NK-92 (cell line): Measurements from ENCODE around the gene ITGAD.
"Not testable (repeated sequence)": the region's sequence is repeated elsewhere in the genome, so short reads cannot be mapped to it uniquely, and the experiment has no call there.

Experiments
- DNase-seq: peaks from one replicate; lab custom pipeline; 2025; ENCODE audit not compliant: unreplicated experiment; lab: John Stamatoyannopoulos, UW

Gene ITGAD

DNA sequence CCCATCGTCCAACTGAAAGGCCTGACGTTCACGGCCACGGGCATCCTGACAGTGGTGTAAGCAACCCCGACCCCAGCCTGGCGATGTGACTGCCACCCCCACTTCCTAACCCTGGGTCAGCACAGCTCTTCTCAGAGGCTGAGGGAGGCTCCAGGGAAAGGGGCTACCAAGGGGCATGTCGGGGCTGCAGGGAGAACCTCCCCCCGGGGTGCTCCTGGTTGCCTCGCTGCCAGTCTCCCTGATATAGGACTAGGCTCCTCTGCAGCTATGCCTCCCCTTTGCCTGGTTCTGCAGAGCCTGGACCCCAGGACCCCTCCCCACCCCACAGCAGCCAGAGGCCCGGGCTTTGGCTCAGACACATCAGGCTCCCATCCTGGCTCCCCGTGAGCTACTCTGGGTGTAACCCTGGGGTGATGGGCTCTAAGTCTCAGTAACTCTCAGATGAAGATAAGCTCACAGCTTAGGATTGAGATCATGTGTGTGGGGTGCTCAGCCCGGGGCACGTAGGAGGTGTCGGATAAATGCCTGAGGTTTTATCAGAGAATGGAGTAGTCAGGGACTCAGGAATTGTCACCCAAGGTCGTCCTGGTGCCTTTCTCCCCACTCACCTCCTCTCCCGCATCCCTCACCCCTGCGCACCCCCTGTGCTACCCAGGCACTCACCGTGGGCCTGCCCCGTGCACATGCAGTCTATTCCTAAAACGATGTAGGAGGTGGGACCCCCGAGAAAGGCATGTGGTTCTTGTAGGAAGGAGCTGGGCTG, 10.6 kb downstream of the ITGAD start:
- no peak for DNase-seq

DNA sequence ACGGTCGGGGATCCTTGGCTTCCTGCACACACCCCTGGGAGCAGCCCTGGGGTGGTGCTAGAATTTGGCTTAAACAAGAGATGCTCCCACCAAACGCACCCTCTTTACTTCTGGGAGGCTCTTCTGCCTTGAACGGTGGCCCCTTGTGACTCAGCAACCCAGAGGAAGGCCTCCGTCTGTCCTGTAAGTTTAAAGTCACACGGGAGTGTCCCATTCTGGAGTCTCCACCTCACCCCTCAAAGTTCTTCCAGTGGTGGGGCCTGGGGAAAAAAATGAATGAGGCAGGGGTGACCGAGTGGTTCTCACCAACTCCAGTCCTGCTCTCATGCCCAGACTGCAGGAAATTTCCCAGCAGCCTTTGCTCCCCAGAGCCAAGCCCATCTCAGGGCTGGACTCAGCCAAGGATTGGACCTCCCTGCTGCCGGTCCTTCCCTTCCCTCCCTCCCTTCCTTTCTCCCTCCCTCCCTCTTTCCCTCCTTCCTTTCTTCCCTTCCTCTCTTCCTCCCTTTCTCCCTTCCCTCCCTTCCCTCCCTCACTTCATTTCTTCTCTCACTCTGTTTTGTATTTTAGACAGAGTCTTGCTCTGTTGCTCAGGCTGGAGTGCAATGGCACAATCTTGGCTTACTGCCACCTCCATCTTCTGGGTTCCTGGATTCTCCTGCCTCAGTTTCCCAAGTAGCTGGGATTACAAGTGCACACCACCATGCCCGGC, 11.4 kb downstream of the ITGAD start:
- no peak for DNase-seq

DNA sequence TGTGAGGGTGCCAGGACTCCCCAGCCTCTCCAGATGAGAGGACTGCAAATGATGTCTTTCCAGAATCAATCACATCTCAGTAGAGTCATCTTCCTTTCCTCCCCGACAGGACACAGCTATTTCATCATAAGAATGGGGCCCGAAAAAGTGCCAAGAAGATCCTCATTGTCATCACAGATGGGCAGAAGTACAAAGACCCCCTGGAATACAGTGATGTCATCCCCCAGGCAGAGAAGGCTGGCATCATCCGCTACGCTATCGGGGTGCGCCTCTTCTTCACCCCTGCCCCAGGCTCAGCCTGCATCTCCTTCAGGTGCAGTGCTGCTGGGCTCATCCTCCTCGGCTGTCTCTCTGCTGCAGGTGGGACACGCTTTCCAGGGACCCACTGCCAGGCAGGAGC, 14.3 kb downstream of the ITGAD start:
- DNase-seq, result no peak

DNA sequence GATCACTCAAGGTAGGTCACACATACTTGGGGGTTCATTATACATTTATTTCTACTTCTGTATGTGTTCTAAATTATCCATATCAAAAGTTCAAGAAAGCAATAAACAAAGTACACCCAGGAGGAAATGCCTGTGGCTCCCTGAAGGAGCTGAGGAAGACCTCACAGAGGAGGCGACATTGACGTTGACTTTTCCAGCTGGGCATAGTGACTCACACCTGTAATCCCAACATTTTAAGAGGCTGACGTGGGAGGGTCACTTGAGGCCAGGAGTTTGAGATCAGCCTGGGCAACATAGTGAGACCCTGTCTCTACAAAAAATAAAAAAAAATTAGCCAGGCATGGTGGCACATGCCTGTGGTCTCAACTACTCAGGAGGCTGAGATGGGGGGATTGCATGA, 16.3 kb downstream of the ITGAD start:
- no peak for DNase-seq

DNA sequence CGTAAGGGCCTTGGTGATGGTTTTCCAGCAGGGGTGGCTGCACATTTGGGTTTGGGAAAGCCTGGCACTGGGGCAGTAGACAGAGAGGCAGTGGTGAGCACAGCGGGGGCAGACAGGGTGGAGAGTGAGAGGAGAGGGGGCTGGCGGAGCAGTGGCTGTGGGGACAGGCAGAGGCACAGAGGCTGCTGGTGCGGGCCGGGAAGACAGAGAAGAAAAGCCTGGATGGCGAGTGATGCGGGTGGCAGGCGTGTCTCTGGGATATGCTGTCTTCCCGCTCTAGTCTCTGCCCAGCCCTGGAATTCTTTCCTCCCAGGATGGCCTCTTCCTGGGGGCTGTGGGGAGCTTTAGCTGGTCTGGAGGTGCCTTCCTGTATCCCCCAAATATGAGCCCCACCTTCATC, 16.9 kb downstream of the ITGAD start:
- no peak for DNase-seq

DNA sequence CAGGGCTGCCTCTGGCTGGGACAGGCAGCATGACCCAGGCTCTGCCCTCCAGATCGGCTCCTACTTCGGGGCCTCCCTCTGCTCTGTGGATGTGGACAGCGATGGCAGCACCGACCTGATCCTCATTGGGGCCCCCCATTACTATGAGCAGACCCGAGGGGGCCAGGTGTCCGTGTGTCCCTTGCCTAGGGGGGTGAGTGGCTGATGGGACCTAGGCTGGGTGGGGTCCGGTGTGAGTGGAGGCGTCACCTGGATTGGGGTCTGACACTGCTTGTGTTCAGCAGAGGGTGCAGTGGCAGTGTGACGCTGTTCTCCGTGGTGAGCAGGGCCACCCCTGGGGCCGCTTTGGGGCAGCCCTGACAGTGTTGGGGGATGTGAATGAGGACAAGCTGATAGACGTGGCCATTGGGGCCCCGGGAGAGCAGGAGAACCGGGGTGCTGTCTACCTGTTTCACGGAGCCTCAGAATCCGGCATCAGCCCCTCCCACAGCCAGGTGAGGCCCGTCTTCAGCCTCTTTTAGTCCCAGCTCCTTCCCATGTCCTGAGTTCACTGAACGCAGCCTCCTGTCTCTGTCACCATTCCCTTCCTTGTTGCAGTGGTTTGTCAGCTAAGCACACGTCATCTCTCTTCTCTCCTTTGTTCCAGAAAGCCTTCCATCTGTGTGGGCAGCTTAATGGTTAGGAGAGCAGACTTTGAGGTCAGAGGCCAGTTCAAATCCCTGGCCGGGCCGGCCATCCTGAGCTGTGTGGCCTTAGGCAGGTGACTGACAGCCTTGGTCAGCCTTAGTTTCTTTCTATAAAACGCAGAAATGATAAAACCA, 18.1 kb downstream of the ITGAD start:
- no peak for DNase-seq

DNA sequence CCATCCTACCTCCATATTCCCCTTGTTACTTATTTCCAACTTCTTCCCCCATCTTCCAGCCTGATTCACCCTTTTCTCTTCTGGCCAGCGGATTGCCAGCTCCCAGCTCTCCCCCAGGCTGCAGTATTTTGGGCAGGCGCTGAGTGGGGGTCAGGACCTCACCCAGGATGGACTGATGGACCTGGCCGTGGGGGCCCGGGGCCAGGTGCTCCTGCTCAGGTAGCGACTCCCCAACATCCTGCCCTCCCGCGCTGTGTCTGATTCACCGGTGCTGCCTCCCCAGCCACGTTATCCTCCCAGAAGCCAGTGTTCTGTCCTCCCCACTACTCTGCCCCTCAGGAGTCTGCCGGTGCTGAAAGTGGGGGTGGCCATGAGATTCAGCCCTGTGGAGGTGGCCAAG, 19.6 kb downstream of the ITGAD start:
- DNase-seq, result no peak

DNA sequence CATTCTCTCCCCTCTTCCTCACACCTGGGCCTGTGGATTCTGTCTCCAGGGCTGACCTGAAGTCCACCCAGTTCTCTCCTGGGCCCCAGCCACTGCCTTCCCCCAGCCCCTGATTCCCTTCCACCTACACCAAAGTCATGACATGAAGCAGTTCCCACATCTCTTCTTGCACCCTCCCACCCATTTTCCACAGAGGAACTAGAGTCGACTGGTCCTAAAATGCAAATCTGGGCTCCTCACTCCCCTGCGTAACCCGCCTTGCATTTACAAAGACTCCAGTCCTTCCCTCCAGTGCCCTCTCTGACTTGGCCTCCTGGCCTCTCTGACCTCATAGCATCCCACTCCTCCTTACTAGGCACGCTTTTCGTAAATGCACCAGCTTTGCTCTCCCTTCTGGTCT, 20.2 kb downstream of the ITGAD start:
- DNase-seq, result no peak

DNA sequence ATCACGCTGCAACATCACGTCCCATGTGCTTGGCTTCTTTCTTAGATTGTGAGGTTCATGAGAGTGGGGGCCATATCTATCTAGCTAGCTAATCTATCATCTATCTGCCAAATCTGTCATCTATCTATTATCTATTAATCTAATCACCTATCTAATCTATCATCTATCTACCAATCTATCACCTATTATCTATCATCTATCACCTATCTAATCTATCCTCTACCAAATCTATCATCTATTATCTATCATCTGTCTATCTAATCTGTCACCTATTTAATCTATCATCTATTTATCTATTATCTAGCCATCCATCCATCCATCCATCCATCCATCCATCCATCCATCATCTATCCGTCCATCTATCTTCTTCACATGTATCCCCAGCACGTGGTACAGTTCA, 20.8 kb downstream of the ITGAD start:
- DNase-seq, result no peak

DNA sequence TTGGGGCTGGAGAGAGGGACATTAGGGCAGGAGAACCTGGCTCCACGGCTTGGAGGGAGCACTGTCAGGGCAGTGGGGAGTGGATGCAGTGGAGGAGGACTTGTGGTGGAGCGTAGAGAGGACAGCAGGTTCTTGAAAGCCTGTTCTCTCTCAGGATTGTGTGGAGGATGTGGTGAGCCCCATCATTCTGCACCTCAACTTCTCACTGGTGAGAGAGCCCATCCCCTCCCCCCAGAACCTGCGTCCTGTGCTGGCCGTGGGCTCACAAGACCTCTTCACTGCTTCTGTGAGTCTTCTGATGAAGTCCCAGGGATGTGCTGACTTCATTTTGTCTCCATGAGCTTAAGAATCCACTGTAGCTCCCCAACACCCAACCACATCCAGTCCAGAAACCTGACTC, 21.6 kb downstream of the ITGAD start:
- no peak for DNase-seq

DNA sequence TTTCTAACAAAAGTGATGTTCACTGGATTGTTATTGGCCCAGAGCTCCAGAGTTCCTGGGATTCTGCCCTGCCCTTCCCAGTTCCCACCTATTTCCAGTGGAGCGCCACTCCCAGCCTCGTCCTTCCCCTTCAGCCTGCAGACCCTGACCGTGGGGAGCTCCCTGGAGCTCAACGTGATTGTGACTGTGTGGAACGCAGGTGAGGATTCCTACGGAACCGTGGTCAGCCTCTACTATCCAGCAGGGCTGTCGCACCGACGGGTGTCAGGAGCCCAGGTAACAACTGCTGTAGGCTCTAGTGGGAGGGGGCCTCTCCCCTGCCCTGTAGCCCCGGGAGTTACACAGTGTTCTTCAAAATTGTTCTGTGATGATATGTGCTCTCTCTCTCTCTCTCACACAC, 23.2 kb downstream of the ITGAD start:
- no peak for DNase-seq

DNA sequence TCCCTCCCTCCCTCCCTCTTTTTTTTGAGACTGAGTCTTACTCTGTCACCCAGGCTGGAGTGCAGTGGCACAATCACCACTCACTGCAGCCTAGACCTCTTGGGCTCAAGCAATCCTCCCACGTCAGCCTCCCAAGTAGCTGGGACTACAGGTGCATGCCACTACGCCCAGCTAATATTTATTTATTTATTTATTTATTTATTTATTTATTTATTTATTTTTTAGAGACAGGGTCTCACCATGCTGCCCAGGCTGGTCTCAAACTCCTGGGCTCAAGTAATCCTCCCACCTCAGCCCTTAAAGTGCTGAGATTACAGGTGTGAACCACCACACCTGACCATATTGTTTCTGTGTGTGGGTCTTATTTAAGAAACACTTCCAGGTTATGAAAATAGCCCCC, 23.9 kb downstream of the ITGAD start:
- DNase-seq, result not testable (repeated sequence)

DNA sequence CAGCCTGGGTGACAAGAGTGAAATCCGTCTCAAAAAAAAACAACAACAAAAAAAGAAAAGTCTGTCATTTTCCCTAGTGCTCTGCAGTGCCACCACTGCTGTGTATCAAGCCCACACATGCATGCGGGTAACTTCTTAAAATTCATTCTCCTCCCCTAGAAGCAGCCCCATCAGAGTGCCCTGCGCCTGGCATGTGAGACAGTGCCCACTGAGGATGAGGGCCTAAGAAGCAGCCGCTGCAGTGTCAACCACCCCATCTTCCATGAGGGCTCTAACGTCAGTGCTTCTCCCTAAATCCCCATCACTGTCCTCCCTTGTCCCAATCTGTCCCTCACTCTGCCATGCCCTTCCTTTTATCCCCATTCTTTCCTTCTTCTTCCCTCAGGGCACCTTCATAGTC, 24.8 kb downstream of the ITGAD start:
- DNase-seq, result no peak

DNA sequence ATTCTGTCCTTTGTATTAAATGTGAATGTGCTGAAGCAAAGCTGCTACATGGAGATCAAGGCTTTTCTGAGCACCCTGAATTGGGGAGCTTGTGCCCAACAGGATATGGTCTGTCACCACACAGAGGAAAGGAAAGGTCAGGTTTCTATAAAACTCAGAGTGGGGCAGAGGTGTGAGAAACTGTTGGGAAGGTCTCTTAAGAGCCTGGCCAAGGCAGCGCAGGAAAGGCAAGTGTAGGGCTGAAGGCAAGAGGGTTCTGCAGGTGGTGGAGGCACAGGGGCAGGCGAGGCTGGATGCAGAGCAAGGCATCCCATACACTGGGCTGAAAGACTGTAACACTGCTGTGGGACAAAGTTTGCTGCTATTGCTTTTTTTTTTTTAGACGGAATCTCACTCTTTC, 26.9 kb downstream of the ITGAD start:
- no peak for DNase-seq

DNA sequence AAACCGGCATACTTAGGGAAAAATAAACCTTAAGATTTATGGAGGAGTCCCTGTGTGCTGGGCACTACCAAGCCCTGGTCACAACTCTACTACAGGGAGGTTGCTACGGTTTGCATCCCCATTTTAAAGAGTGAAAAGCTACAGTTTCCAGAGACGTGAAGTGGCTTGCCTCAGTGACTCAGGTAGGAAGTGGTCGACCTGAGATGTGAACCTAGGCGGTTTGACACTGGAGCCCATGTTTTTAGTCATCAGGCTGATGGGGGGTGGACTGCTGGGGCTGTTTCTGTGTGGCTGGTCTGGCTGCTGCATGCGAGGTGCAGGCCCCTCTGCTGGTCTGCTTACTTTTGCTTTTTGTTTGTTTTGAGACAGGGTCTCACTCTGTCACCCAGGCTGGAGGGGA, 28.5 kb downstream of the ITGAD start:
- no peak for DNase-seq

DNA sequence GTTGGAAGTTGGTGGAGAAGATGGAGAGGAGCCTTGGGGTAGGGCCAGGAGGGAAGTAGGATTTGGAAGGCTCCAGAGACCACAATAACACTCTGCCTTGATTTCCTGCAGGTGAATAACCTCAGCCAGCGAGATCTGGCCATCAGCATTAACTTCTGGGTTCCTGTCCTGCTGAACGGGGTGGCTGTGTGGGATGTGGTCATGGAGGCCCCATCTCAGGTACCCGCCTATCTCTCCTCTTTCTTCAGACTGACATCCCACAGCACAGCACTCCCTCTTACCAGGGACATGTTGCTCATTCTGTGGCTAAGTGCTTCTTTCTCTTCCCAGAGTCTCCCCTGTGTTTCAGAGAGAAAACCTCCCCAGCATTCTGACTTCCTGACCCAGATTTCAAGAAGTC, 30.1 kb downstream of the ITGAD start:
- no peak for DNase-seq

DNA sequence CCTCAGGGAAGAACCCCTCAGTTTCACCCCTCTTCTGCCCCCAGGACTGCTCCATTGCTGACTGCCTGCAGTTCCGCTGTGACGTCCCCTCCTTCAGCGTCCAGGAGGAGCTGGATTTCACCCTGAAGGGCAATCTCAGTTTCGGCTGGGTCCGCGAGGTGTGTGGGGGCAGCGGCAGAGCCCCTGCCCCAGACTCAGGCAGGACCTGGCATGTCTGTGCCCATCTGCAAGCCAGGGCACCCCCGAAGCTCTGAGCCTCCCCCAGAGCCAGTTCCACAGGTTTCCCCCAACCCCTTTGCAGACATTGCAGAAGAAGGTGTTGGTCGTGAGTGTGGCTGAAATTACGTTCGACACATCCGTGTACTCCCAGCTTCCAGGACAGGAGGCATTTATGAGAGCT, 30.7 kb downstream of the ITGAD start:
- no peak for DNase-seq

DNA sequence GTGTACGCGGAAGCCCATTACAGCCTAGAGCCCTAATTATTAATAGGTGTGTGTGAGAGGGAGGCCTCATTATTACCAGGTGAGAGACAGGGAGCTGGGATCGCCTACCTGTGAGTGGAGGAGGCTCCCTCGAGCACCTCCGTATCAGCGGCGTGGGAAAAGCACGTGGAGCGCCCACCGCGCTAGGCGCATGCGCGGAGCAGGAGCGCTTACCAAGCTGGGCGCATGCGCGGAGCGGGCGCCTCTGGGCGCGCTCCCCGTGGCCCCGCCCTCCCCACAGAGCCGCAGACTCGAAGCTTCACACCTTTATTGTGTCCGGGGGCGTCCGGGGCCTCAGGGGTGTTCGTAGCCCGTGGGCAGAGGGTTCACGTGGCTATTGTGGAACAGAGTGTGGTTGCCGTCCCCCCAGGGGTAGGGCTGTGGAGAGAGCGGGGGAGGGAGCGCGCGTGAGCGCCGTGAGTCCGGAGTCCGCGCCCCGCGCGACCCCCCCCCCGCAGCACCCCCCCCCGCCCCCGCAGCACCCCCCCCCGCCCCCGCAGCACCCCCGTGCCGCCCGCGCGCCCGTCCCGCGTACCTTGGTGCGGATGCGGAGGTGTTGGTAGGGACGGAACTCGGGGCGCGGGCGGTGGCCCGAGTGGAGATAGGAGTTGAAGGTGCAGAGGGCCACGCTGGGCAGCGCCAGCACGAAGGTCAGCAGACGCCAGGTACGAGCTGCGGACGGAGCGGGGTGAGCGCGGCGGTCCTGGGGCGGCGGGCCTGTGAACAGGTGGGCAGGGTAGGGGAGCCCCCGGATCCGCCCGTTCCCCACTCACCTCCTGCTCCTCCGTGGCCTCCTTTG, 34.5 kb downstream of the ITGAD start:
- no peak for DNase-seq

DNA sequence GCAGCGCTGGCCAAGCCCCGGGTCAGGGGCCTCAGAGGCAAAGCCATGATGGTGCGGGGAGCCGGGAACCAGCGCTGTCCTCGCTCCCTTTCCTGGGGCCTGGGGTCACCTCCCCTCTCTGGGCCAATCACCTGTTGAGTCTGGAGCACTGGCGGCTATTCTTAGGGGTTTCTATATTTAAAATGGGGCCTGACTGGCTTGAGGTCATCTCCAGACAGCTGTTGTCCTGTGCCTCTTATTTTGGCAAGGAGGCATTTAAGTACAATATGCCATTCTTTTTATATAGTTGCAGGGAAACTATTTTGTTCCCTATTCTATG, 35.1 kb downstream of the ITGAD start, which contains the start of gene COX6A2:
Gene COX6A2 (minus strand): TSS at position 82 of the 319 bp plus-strand sequence. CDS start 35 bp downstream, at position 47.
- no peak for DNase-seq

DNA sequence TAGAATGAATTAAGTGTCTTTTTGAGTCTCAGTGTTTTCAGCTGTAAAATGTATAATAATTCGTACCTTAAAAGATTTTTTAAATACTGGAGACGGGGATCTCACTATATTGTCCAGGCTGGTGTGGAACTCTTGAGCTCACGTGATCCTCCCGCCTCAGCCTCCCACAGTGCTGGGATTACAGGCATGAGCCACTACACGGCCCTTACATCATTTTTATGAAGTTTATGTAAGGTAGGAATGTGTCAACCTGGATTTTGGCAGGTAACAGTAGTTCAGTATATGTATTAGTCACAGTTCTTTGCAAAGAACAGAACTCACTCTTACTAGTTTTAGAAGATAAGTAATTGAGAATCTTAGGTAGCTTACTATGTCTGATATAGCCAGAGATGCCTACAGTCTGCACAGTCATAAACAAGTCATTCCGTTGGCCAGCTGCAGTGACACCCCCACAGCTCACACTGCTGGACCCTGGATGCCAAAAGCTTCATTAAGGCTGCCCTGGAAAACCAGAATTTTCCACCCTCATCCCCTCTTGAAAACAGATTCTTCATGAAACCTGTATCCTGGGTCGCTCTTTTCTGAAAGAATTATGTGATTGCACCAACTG, 35.6 kb downstream of the ITGAD start:
- DNase-seq, result no peak

DNA sequence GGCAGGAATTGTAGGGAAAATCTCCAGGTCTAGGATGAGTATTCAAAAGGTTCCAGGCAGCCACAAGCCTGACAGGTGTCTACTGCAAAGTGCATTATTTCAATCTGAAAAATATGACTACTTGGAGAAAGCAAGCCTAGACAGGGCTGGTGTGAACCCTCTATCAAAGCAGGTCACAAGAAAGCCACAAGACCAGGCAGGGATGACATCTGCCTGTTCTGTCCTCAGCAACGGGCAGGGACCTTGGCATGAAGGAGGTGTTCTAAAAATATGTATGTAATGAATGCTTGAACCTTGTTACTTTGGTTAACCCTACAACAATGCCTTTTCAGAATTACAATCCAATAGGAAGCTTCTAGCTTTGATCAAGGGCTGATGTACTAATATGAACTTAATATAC, 36.2 kb downstream of the ITGAD start:
- no peak for DNase-seq
